MCF 10A (cell line): Measurements from ENCODE around the gene PRSS33. TPM values are rescaled to one million over a fixed set of nuclear protein-coding genes. Genes with fewer than 3 reads are reported as not detected.

Experiments used
- BruUV-seq: library from RNA; stranded (reverse); fragments of 400-500 nt; replicated peaks from 2 replicates; lab custom pipeline; 2021; lab: Mats Ljungman, UMichigan
- CTCF ChIA-PET: fragments of 300-600 bp; sonication (Branson Sonifier 250); formaldehyde crosslinking; extraction: SDS; loops from one replicate; lab custom pipeline; 2021; ENCODE audit warnings: antibody characterized with exemption, inconsistent platforms; lab: Yijun Ruan, JAX
- POLR2A ChIA-PET: fragments of 300-600, 350-650 bp; sonication (Branson Sonifier 250); formaldehyde crosslinking; extraction: SDS; loops from one replicate; lab custom pipeline; 2020; ENCODE audit warnings: antibody characterized with exemption, inconsistent platforms; lab: Yijun Ruan, JAX
- DNase-seq: peaks from one replicate; pipeline ENCODE4 v3.0.0-alpha.2; 2018; ENCODE audit not compliant: unreplicated experiment
- H3K27ac Mint-ChIP-seq: one replicate; pipeline ENCODE4 v1.8.0; 2022; ENCODE audit warnings: mild to moderate bottlenecking, low read depth, mixed read lengths; ENCODE audit not compliant: unreplicated experiment
- H3K27me3 Mint-ChIP-seq: one replicate; pipeline ENCODE4 v1.8.0; 2022; ENCODE audit warnings: mixed read lengths; ENCODE audit not compliant: insufficient read depth, unreplicated experiment
- H3K36me3 Mint-ChIP-seq: one replicate; pipeline ENCODE4 v1.8.0; 2022; ENCODE audit warnings: mild to moderate bottlenecking, moderate library complexity, mixed read lengths; ENCODE audit not compliant: insufficient read depth, unreplicated experiment
- H3K4me1 Mint-ChIP-seq: one replicate; pipeline ENCODE4 v1.8.0; 2022; ENCODE audit warnings: mixed read lengths; ENCODE audit not compliant: insufficient read depth, unreplicated experiment
- H3K4me3 Mint-ChIP-seq: one replicate; pipeline ENCODE4 v1.8.0; 2022; ENCODE audit warnings: mild to moderate bottlenecking, moderate library complexity, mixed read lengths; ENCODE audit not compliant: unreplicated experiment
- H3K9me3 Mint-ChIP-seq: one replicate; pipeline ENCODE4 v1.8.0; 2022; ENCODE audit warnings: mixed read lengths; ENCODE audit not compliant: unreplicated experiment
- intact Hi-C: fragments of 100-400 bp; cut with micrococcal nuclease; formaldehyde crosslinking; loops from 2 replicates; pipeline ENCODE4 v1.14.1; 2022
- total RNA-seq: library from RNA; stranded (reverse); gene quantifications from 2 replicates; pipeline ENCODE4 v1.2.3, GENCODE V29; 2022
- TF ChIP-seq, protein P1 (sequence below): fragments of 200-600 bp; IDR thresholded peaks from one replicate; pipeline ENCODE4 v1.8.0; 2022; ENCODE audit warnings: antibody characterized with exemption, mild to moderate bottlenecking; ENCODE audit not compliant: unreplicated experiment

Gene PRSS33
- total RNA-seq, 1 experiment from 2014 or later = not detected

DNA sequence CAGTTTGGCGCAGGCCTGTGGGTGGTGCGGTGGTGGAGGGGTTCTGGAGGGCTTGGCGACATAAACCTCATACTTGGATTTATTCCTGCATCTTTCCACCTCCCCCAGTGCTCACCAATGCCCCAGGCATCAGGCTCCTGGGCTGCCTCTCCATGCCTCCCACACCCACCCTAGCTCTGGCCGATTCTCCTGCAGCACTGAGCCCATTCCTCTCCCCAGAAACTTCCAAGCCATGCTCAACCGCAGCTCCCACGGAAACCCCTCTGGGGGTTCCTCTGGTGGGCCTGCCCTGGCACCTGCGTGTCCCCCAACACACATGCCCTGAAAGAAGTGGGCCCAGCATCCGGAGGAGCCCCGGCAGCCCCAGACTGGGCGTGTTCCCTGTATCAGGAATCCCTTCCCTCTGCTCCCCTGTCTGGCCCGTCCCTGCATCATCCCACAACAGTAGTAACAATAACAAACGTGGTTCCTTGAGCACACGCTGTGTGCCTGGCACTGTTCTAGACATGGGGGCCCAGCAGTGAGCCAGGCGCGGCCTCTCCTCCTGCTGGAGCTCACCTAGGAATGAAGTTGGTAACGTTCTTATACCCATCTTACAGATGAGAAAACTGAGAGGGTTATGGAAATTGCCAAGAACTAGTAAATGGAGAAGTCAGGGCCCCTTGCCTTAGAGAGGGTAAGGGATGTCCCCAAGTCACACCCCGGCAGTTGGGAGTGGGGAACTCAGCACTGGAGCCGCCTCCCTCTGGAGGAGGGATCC, 32.0 kb upstream of the PRSS33 start:
- intact Hi-C loops = no loop called here
- DNase-seq = no peak
- TF ChIP-seq, protein P1, sequence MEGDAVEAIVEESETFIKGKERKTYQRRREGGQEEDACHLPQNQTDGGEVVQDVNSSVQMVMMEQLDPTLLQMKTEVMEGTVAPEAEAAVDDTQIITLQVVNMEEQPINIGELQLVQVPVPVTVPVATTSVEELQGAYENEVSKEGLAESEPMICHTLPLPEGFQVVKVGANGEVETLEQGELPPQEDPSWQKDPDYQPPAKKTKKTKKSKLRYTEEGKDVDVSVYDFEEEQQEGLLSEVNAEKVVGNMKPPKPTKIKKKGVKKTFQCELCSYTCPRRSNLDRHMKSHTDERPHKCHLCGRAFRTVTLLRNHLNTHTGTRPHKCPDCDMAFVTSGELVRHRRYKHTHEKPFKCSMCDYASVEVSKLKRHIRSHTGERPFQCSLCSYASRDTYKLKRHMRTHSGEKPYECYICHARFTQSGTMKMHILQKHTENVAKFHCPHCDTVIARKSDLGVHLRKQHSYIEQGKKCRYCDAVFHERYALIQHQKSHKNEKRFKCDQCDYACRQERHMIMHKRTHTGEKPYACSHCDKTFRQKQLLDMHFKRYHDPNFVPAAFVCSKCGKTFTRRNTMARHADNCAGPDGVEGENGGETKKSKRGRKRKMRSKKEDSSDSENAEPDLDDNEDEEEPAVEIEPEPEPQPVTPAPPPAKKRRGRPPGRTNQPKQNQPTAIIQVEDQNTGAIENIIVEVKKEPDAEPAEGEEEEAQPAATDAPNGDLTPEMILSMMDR = no peak
- H3K36me3 Mint-ChIP-seq = peaks cover 5% of the 10 kb centered on the region
- no peak overlapping the region for H3K4me3 Mint-ChIP-seq
- no peak overlapping the region for H3K27ac Mint-ChIP-seq
- H3K27me3 Mint-ChIP-seq = no peaks in the 10 kb centered on the region
- H3K9me3 Mint-ChIP-seq = no peaks in the 10 kb centered on the region
- ChIA-PET POLR2A (no interaction called here), CTCF (no interaction called here)
- no TSS peak for BruUV-seq
- H3K4me1 Mint-ChIP-seq = no peaks in the 10 kb centered on the region

DNA sequence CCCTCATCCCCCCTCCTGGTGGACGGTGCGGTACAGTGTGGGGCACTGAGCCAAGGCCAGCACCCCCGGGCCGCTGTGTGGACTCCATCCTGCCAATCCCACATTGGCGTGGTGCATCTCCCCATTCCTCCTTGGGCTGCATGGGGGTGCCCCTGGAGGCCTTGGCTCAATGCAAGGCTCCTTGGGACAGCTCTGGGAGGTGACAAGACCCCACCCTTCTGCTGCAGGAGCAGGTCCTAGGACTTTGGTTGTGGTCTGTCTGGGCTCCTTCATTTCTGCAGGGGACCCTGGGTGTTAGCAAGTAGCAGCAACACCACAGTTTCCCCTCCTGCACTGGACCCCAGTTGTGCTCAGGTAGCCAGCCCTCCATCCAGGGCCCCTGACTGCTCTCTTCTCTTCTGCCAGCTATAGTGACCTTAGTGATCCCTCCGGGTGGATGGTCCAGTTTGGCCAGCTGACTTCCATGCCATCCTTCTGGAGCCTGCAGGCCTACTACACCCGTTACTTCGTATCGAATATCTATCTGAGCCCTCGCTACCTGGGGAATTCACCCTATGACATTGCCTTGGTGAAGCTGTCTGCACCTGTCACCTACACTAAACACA, 31.0 kb upstream of the PRSS33 start:
- Mint-ChIP-seq H3K27ac (peak overlapping the region; percentile 35), H3K27me3 (no peaks in the 10 kb centered on the region), H3K4me1 (no peaks in the 10 kb centered on the region), H3K36me3 (peaks cover 5% of the 10 kb centered on the region), H3K9me3 (no peaks in the 10 kb centered on the region), H3K4me3 (peak overlapping the region; percentile 64)
- ChIA-PET CTCF (no interaction called here), POLR2A (no interaction called here)
- intact Hi-C loops = no loop called here
- TF ChIP-seq, protein P1 = no peak
- no TSS peak for BruUV-seq
- no peak for DNase-seq

DNA sequence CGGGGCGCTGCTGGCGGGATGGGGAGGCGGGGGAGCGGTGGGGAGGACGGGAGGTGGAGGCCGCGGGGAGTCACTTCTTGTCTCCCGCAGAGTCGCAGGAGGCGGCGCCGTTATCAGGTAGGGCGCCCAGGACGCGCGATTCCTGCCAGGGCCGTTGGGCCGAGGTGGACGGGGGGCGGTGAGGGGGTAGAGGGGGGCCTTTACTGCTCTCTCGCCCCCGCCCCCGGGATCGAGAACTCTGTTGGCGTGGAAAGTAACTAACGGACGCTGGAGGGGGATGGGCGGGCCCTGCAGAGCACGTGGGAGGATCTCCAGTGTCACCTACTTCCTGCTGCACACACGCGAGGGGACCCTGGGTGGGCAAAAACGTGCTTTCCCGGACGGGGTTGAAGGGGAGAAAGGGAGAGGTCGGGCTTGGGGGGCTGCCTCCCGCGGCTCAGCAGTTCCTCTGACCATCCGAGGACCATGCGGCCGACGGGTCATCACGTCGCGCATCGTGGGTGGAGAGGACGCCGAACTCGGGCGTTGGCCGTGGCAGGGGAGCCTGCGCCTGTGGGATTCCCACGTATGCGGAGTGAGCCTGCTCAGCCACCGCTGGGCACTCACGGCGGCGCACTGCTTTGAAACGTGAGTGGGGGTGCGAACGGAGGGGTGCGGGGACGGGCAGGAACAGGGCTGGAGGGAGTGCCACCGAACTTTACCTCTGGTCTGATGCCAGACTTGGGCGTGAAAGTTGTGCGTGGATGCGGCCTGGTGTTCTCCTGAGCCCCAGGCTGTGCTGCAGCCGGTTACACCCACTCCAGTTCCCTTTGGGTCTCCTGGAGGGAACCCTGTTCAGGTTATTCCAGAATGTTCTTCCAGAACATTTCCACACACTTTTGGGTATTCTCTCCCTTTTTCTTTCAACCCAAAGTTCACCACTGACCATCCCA, 30.2 kb upstream of the PRSS33 start:
- H3K27me3 Mint-ChIP-seq = no peaks in the 10 kb centered on the region
- BruUV-seq = no TSS peak
- DNase-seq = no peak
- H3K9me3 Mint-ChIP-seq = no peaks in the 10 kb centered on the region
- no peaks in the 10 kb centered on the region for H3K4me1 Mint-ChIP-seq
- POLR2A ChIA-PET = no interaction called here
- H3K36me3 Mint-ChIP-seq = peaks cover 5% of the 10 kb centered on the region
- intact Hi-C loops = loop anchor here (2.0 kb wide), 1 partner anchor 51 kb away; no protein-coding TSS in a partner anchor
- CTCF ChIA-PET = no interaction called here
- peak overlapping the region; percentile 35 for H3K27ac Mint-ChIP-seq
- peak overlapping the region; percentile 64 for H3K4me3 Mint-ChIP-seq
- TF ChIP-seq, protein P1 = no peak
